CD14-positive monocyte (primary cell): ENCODE measurements around the gene FKBP2. TPM values are rescaled to one million over a fixed set of nuclear protein-coding genes. Genes with fewer than 3 reads are reported as not detected.

Source experiments
- DNase-seq, 3 donors: peaks; one replicate each; pipeline ENCODE4 v3.0.0-alpha.2; 2011 to 2022
- H2AFZ ChIP-seq: 2 replicates; pipeline ENCODE4 v1.6.0; 2012; ENCODE audit warnings: mild to moderate bottlenecking, low read depth, low read length, inconsistent platforms; ENCODE audit not compliant: insufficient read depth, poor library complexity, severe bottlenecking
- H3K27ac ChIP-seq, 2 donors: 1 replicate in 1 of 2; 2 replicates in 1 of 2; pipeline ENCODE4 v1.5.1; 2012 to 2013; ENCODE audit warnings: low read length in 2 of 2, control low read depth in 1 of 2, inconsistent platforms in 1 of 2, low read depth in 1 of 2, mild to moderate bottlenecking in 1 of 2
- H3K27me3 ChIP-seq, 2 donors: one replicate each; pipeline versions ENCODE4 v1.6.0 to v1.6.1; 2011 to 2013; ENCODE audit warnings: low read length in 2 of 2; ENCODE audit not compliant: control insufficient read depth in 2 of 2, insufficient read depth in 2 of 2
- H3K36me3 ChIP-seq, 2 donors: replicated peaks in 1 of 2; 1 replicate in 1 of 2; 2 replicates in 1 of 2; pipeline versions ENCODE4 v1.5.1 to v1.6.1; 2012 to 2013; ENCODE audit warnings: low read length in 2 of 2, control low read depth in 1 of 2, inconsistent platforms in 1 of 2, mild to moderate bottlenecking in 1 of 2; ENCODE audit not compliant: insufficient read depth in 2 of 2, control insufficient read depth in 1 of 2
- H3K4me1 ChIP-seq, 2 donors: 1 replicate in 1 of 2; 2 replicates in 1 of 2; pipeline versions ENCODE4 v1.5.1 to v1.6.1; 2012 to 2013; ENCODE audit warnings: low read length in 2 of 2, control low read depth in 1 of 2, inconsistent platforms in 1 of 2, mild to moderate bottlenecking in 1 of 2, moderate library complexity in 1 of 2; ENCODE audit not compliant: insufficient read depth in 2 of 2, control insufficient read depth in 1 of 2
- H3K4me2 ChIP-seq: replicated peaks from 2 replicates; pipeline ENCODE3; 2012; ENCODE audit warnings: low read length, moderate library complexity, mild to moderate bottlenecking; ENCODE audit not compliant: poor library complexity, severe bottlenecking; ENCODE audit errors: extremely low read depth
- H3K4me3 ChIP-seq, 3 experiments: fragments of 200-600 bp in 1 of 3; sonication (generic) in 1 of 3; replicated peaks in 1 of 3; 1 replicate in 2 of 3; 2 replicates in 1 of 3; pipeline ENCODE4 v1.5.1; 2011 to 2013; ENCODE audit warnings: low read length in 3 of 3, mild to moderate bottlenecking in 3 of 3, control low read depth in 2 of 3, low read depth in 2 of 3, inconsistent platforms in 1 of 3, moderate library complexity in 1 of 3
- H3K79me2 ChIP-seq: 2 replicates; pipeline ENCODE4 v1.6.0; 2012; ENCODE audit warnings: mild to moderate bottlenecking, control low read depth, inconsistent platforms, low read length, moderate library complexity; ENCODE audit not compliant: insufficient read depth
- H3K9ac ChIP-seq: 2 replicates; pipeline ENCODE4 v1.6.0; 2017; ENCODE audit warnings: low read length, mild to moderate bottlenecking; ENCODE audit not compliant: insufficient read depth, poor library complexity, severe bottlenecking
- H3K9me3 ChIP-seq, 2 donors: replicated peaks in 1 of 2; 1 replicate in 1 of 2; 2 replicates in 1 of 2; pipeline versions ENCODE4 v1.5.1 to v1.6.1; 2012 to 2013; ENCODE audit warnings: low read length in 2 of 2, control low read depth in 1 of 2; ENCODE audit not compliant: control insufficient read depth in 1 of 2, insufficient read depth in 1 of 2
- H4K20me1 ChIP-seq: 2 replicates; pipeline ENCODE4 v1.6.0; 2012; ENCODE audit warnings: mild to moderate bottlenecking, low read length, control low read depth, moderate library complexity; ENCODE audit not compliant: insufficient read depth
- H3K27ac Mint-ChIP-seq, 7 donors: one replicate each; pipeline ENCODE4 v1.8.0; 2020; ENCODE audit warnings: mild to moderate bottlenecking in 7 of 7, mixed read lengths in 7 of 7, moderate library complexity in 6 of 7, inconsistent platforms in 2 of 7
- H3K27me3 Mint-ChIP-seq, 3 donors: one replicate each; pipeline ENCODE4 v1.8.0; 2021 to 2022; ENCODE audit warnings: low read depth in 3 of 3, mild to moderate bottlenecking in 3 of 3, mixed read lengths in 3 of 3, moderate library complexity in 3 of 3, inconsistent platforms in 1 of 3
- H3K36me3 Mint-ChIP-seq, 2 donors: one replicate each; pipeline ENCODE4 v1.8.0; 2020; ENCODE audit warnings: mixed read lengths in 2 of 2, inconsistent platforms in 1 of 2, mild to moderate bottlenecking in 1 of 2
- H3K4me1 Mint-ChIP-seq: one replicate; pipeline ENCODE4 v1.8.0; 2020; ENCODE audit warnings: mild to moderate bottlenecking, mixed read lengths
- H3K4me3 Mint-ChIP-seq, 2 donors: one replicate each; pipeline ENCODE4 v1.8.0; 2020; ENCODE audit warnings: mild to moderate bottlenecking in 2 of 2, mixed read lengths in 2 of 2, moderate library complexity in 1 of 2
- H3K9me3 Mint-ChIP-seq, 7 donors: one replicate each; pipeline ENCODE4 v1.8.0; 2020 to 2022; ENCODE audit warnings: mixed read lengths in 7 of 7, mild to moderate bottlenecking in 6 of 7, moderate library complexity in 6 of 7, inconsistent platforms in 2 of 7
- CTCF ChIP-seq: fragments of 200-600 bp; IDR thresholded peaks from one replicate; pipeline ENCODE4 v1.8.0; 2022; ENCODE audit warnings: antibody characterized with exemption, mild to moderate bottlenecking
- WGBS: methylation state at CpG from one replicate; pipeline ENCODE4 v1.1.5; 2013; ENCODE audit warnings: missing lambda C conversion rate; ENCODE audit not compliant: insufficient coverage; 5-methylcytosine and 5-hydroxymethylcytosine counted together
- intact Hi-C, 2 donors: fragments of 100-400 bp; cut with micrococcal nuclease; formaldehyde crosslinking; loops; one replicate each; pipeline versions ENCODE4 v1.15.0 to v1.15.1; 2023
- polyA plus RNA-seq, 3 donors: library from polyadenylated mRNA; depleted of rRNA in 1 of 3; unstranded in 2 of 3; stranded (reverse) in 1 of 3; fragments of 300-500 nt in 2 of 3; fragments of >200 nt in 1 of 3; fragmentation: Illumina TruSeq in 2 of 3; gene quantifications; 1 replicate in 2 of 3; 2 replicates in 1 of 3; pipeline ENCODE4 v1.2.3, GENCODE V29; 2012 to 2021

FKBP2 gene
- polyA plus RNA-seq, 3 donors, result 38.9 to 80.7 (median 71.1) TPM

DNA sequence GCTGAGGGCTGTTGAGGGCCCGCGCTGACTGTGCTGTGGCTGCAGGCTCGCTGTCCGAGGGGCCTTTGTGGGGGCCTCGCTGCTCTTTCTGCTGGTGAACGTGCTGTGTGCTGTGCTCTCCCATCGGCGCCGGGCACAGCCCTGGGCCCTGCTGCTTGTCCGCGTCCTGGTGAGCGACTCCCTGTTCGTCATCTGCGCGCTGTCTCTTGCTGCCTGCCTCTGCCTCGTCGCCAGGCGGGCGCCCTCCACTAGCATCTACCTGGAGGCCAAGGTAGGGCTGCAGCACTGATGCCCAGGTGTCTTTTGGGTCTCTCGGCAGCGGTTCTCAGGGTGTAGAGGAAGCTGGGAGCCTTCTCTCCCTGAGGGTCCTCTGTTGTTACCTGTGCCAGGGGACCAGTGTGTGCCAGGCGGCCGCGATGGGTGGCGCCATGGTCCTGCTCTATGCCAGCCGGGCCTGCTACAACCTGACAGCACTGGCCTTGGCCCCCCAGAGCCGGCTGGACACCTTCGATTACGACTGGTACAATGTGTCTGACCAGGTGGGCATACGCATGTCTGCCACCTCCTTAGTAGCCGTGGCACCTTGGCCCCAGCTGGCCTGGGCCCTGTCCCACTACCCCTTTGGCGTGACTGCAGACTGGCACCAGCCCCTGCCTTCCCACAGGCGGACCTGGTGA is 46.9 kb downstream of the FKBP2 start:
- no peak for TF ChIP-seq CTCF
- Histone ChIP-seq H3K4me1 (peaks cover 25 to 39% of the 10 kb centered on the region in 2 donors), H3K4me3 (no peak overlapping the region), H3K9me3 (peaks cover 4 to 11% of the 10 kb centered on the region in 2 donors), H3K9ac (no peak overlapping the region), H3K36me3 (no peaks in the 10 kb centered on the region), H3K4me2 (no peak overlapping the region), H3K79me2 (peaks cover 5% of the 10 kb centered on the region), H3K27me3 (peaks cover 15 to 23% of the 10 kb centered on the region in 2 donors), H3K27ac (no peak overlapping the region), H4K20me1 (no peaks in the 10 kb centered on the region), H2AFZ (no peak overlapping the region)
- DNase-seq, result no peak
- peaks cover 5 to 11% of the 10 kb centered on the region in 2 donors for H3K36me3 Mint-ChIP-seq
- peaks cover 24 to 41% (median 26%) of the 10 kb centered on the region in 3 donors for H3K27me3 Mint-ChIP-seq
- H3K27ac Mint-ChIP-seq, result no peak overlapping the region
- 97% methylated on average over 23 of the region's 33 CpGs for WGBS
- peaks cover 0 to 8% (median 3%) of the 10 kb centered on the region in 7 donors for H3K9me3 Mint-ChIP-seq
- intact Hi-C loops, result loop anchor here in 1 of 2 donors (5.0 kb wide), 1 partner anchor 36 kb away; the partner anchor contains the start of gene PLCB3
- peaks cover 25% of the 10 kb centered on the region for H3K4me1 Mint-ChIP-seq
- H3K4me3 Mint-ChIP-seq, result no peak overlapping the region

DNA sequence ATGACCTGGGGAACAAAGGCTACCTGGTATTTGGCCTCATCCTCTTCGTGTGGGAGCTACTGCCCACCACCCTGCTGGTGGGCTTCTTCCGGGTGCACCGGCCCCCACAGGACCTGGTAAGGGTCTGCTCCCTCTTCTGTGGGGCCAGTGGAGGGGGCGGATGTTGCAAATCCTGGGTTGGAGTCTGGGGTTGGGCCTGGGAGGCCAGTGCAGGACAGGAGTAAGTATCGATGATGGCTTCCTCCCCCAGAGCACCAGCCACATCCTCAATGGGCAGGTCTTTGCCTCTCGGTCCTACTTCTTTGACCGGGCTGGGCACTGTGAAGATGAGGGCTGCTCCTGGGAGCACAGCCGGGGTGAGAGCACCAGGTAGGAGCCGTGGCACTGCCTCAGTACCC is 47.5 kb downstream of the FKBP2 start:
- Mint-ChIP-seq H3K27me3 (peaks cover 29 to 46% (median 31%) of the 10 kb centered on the region in 3 donors), H3K36me3 (peaks cover 5 to 11% of the 10 kb centered on the region in 2 donors), H3K4me3 (no peak overlapping the region), H3K9me3 (peaks cover 0 to 8% (median 3%) of the 10 kb centered on the region in 7 donors), H3K27ac (no peak overlapping the region), H3K4me1 (peaks cover 22% of the 10 kb centered on the region)
- Histone ChIP-seq H3K9ac (no peak overlapping the region), H3K79me2 (peaks cover 5% of the 10 kb centered on the region), H3K27me3 (peaks cover 20 to 28% of the 10 kb centered on the region in 2 donors), H2AFZ (no peak overlapping the region), H3K9me3 (peaks cover 4 to 16% of the 10 kb centered on the region in 2 donors), H3K4me1 (peaks cover 25 to 36% of the 10 kb centered on the region in 2 donors), H3K4me2 (no peak overlapping the region), H3K36me3 (no peaks in the 10 kb centered on the region), H4K20me1 (no peaks in the 10 kb centered on the region), H3K27ac (no peak overlapping the region), H3K4me3 (no peak overlapping the region)
- 100% methylated on average over 2 of the region's 9 CpGs for WGBS
- DNase-seq, result no peak
- no peak for TF ChIP-seq CTCF
- intact Hi-C loops, result loop anchor here in 1 of 2 donors (5.0 kb wide), 1 partner anchor 36 kb away; the partner anchor contains the start of gene PLCB3
